Sigmoid colon (tissue), 7 donors: Measurements from ENCODE around the gene IQCE. TPM values are rescaled to one million over a fixed set of nuclear protein-coding genes. Genes with fewer than 3 reads are reported as not detected.

Experiments used
- DNase-seq: peaks from one replicate; pipeline ENCODE4 v3.0.0-alpha.2; 2019
- H3K27ac ChIP-seq, 4 donors: fragments of 200-600 bp; sonication (generic); one replicate each; pipeline ENCODE4 v1.5.1; 2016 to 2019; ENCODE audit warnings: mild to moderate bottlenecking in 1 of 4
- H3K27me3 ChIP-seq, 3 donors: fragments of 200-600 bp; sonication (generic); one replicate each; pipeline ENCODE4 v1.5.1; 2019; ENCODE audit warnings: mild to moderate bottlenecking in 1 of 3
- H3K36me3 ChIP-seq, 4 donors: fragments of 200-600 bp; sonication (generic); one replicate each; pipeline ENCODE4 v1.5.1; 2016 to 2019
- H3K4me1 ChIP-seq, 4 donors: fragments of 200-600 bp; sonication (generic); one replicate each; pipeline ENCODE4 v1.5.1; 2017 to 2019
- H3K4me3 ChIP-seq, 4 donors: fragments of 200-600 bp; sonication (generic); one replicate each; pipeline ENCODE4 v1.5.1; 2017 to 2019; ENCODE audit warnings: mild to moderate bottlenecking in 2 of 4, moderate library complexity in 1 of 4
- H3K9me3 ChIP-seq, 4 donors: fragments of 200-600 bp in 3 of 4; sonication (generic) in 3 of 4; one replicate each; pipeline versions ENCODE4 v1.5.1 to v1.6.1; 2013 to 2019
- EP300 ChIP-seq, 4 donors: sonication (generic); formaldehyde crosslinking; IDR thresholded peaks; one replicate each; pipeline ENCODE4 v1.6.1; 2017; ENCODE audit warnings: antibody characterized with exemption in 4 of 4
- POLR2A ChIP-seq, 2 donors: fragments of 450-650 bp; IDR thresholded peaks; one replicate each; pipeline ENCODE4 v1.6.1; 2016; ENCODE audit warnings: antibody characterized with exemption in 2 of 2, mild to moderate bottlenecking in 2 of 2, moderate library complexity in 2 of 2
- POLR2AphosphoS5 ChIP-seq, 4 donors: sonication (generic); formaldehyde crosslinking; IDR thresholded peaks; one replicate each; pipeline ENCODE4 v1.6.1; 2017; ENCODE audit warnings: antibody characterized with exemption in 4 of 4
- WGBS, 2 donors: extraction: QIAGEN DNeasy Blood & Tissue Kit; methylation state at CpG; one replicate each; pipeline ENCODE4 v1.1.7; 2013; 5-methylcytosine and 5-hydroxymethylcytosine counted together
- intact Hi-C: fragments of 100-400 bp; cut with DNase I; formaldehyde crosslinking; loops from one replicate; pipeline ENCODE4 v1.15.1; 2023
- polyA plus RNA-seq, 3 donors: library from polyadenylated mRNA; stranded (reverse); fragments of 200-250 nt; gene quantifications; one replicate each; pipeline ENCODE4 v1.2.3, GENCODE V29; 2013
- total RNA-seq, 4 donors: library from RNA; depleted of rRNA; stranded (reverse); fragments of >200 nt; gene quantifications; one replicate each; pipeline ENCODE4 v1.1.0, GENCODE V29; 2016
- TF ChIP-seq, protein P1 (sequence below), 4 experiments: fragments of 450-650 bp in 3 of 4; fragments of 200-600 bp in 1 of 4; IDR thresholded peaks; one replicate each; pipeline ENCODE4 v1.5.1; 2016 to 2019; ENCODE audit warnings: antibody characterized with exemption in 4 of 4, mild to moderate bottlenecking in 3 of 4, moderate library complexity in 2 of 4
- donor health status: healthy with polysubstance abuse.
- donor health status: Bipolar disorder and iron deficiency.
- donor health status: healthy.

Gene IQCE
- total and polyA plus RNA-seq, 7 donors: 6.4 to 22.4 (median 9.6) TPM

GRCh38 chr7:2654059-2654458 lies 95.3 kb downstream of the IQCE start:
- Histone ChIP-seq H3K4me1 (no peaks in the 10 kb centered on the region), H3K27ac (no peak overlapping the region), H3K27me3 (no peaks in the 10 kb centered on the region), H3K9me3 (no peaks in the 10 kb centered on the region), H3K4me3 (no peak overlapping the region), H3K36me3 (peaks cover 4 to 37% (median 18%) of the 10 kb centered on the region in 4 donors)
- no peak for TF ChIP-seq EP300 (IDR thresholded peaks at IDR 0.05)
- TF ChIP-seq, protein P1, sequence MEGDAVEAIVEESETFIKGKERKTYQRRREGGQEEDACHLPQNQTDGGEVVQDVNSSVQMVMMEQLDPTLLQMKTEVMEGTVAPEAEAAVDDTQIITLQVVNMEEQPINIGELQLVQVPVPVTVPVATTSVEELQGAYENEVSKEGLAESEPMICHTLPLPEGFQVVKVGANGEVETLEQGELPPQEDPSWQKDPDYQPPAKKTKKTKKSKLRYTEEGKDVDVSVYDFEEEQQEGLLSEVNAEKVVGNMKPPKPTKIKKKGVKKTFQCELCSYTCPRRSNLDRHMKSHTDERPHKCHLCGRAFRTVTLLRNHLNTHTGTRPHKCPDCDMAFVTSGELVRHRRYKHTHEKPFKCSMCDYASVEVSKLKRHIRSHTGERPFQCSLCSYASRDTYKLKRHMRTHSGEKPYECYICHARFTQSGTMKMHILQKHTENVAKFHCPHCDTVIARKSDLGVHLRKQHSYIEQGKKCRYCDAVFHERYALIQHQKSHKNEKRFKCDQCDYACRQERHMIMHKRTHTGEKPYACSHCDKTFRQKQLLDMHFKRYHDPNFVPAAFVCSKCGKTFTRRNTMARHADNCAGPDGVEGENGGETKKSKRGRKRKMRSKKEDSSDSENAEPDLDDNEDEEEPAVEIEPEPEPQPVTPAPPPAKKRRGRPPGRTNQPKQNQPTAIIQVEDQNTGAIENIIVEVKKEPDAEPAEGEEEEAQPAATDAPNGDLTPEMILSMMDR (IDR thresholded peaks at IDR 0.05): no peak
- TF ChIP-seq POLR2A (IDR thresholded peaks at IDR 0.05): no peak
- intact Hi-C loops: no loop called here
- 64 to 81% methylated on average over 5 of the region's 5 CpGs for WGBS, 2 donors
- DNase-seq: no peak

DNA sequence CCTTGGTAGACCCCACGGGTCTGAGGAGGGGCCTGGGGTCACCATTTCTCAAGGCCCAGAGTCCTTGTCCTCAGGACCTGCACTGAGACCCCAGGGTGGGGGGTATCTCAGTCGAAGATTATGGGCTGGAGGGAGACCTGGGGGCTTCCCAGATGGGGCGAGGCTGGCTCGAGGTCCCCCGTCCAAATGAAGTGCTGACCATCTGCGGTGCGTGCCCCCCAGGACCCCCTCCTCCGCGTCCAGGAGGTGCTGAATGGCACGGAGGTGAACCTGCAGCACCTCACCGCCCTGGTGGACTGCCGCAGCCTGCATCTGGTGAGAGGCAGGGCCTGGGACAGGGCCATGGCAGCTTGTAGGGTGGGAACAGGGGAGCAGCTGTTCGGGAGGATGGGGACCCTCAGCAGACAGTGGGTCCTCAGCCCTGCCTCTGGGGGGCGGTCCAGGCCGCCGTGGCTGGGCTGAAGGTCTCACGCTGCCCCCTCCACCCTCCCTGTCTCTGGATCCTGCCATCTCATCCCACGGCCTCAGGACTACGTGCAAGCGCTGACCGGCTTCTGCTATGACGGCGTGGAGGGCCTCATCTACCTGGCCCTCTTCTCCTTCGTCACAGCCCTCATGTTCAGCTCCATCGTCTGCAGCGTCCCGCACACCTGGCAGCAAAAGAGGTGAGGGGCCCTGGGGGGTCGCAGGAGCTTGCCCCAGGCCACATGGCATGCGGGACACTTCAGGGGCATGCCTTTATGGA lies 97.3 kb downstream of the IQCE start:
- 92 to 97% methylated on average over 29 of the region's 29 CpGs for WGBS, 2 donors
- H3K4me1 ChIP-seq: no peaks in the 10 kb centered on the region
- no peak for TF ChIP-seq POLR2AphosphoS5 (IDR thresholded peaks at IDR 0.05)
- TF ChIP-seq EP300 (IDR thresholded peaks at IDR 0.05): no peak
- TF ChIP-seq POLR2A (IDR thresholded peaks at IDR 0.05): no peak
- TF ChIP-seq, protein P1 (IDR thresholded peaks at IDR 0.05): no peak
- intact Hi-C loops: no loop called here
- no peak for DNase-seq
- no peak overlapping the region for H3K4me3 ChIP-seq
- no peaks in the 10 kb centered on the region for H3K27me3 ChIP-seq
- H3K9me3 ChIP-seq: no peaks in the 10 kb centered on the region
- peaks cover 4 to 34% (median 11%) of the 10 kb centered on the region in 4 donors for H3K36me3 ChIP-seq
- no peak overlapping the region for H3K27ac ChIP-seq

DNA sequence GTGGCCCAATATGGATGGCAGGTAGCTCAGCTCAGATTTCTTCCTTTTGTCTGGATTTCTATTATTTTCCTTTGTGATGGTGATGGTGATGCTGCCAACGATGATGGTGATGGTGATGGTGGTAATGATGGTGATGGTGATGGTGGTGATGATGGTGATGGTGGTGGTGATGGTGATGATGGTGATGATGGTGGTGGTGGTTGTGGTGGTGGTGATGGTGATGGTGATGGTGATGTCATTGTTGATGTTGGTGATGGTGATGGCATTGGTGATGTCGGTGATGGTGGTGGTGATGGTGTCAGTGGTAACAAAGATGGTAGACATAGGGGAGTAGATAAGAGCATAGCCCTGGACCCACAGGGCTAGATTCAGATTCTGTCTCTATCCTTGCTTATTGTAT lies 98.4 kb downstream of the IQCE start:
- 50 to 96% methylated on average over 2 of the region's 2 CpGs for WGBS, 2 donors
- Histone ChIP-seq H3K27ac (no peak overlapping the region), H3K27me3 (no peaks in the 10 kb centered on the region), H3K4me1 (no peaks in the 10 kb centered on the region), H3K9me3 (no peaks in the 10 kb centered on the region), H3K36me3 (peaks cover 0 to 31% (median 9%) of the 10 kb centered on the region in 4 donors), H3K4me3 (no peak overlapping the region)
- no peak for TF ChIP-seq POLR2AphosphoS5 (IDR thresholded peaks at IDR 0.05)
- TF ChIP-seq, protein P1 (IDR thresholded peaks at IDR 0.05): no peak
- TF ChIP-seq EP300 (IDR thresholded peaks at IDR 0.05): no peak
- no peak for TF ChIP-seq POLR2A (IDR thresholded peaks at IDR 0.05)
- intact Hi-C loops: no loop called here
- no peak for DNase-seq

DNA sequence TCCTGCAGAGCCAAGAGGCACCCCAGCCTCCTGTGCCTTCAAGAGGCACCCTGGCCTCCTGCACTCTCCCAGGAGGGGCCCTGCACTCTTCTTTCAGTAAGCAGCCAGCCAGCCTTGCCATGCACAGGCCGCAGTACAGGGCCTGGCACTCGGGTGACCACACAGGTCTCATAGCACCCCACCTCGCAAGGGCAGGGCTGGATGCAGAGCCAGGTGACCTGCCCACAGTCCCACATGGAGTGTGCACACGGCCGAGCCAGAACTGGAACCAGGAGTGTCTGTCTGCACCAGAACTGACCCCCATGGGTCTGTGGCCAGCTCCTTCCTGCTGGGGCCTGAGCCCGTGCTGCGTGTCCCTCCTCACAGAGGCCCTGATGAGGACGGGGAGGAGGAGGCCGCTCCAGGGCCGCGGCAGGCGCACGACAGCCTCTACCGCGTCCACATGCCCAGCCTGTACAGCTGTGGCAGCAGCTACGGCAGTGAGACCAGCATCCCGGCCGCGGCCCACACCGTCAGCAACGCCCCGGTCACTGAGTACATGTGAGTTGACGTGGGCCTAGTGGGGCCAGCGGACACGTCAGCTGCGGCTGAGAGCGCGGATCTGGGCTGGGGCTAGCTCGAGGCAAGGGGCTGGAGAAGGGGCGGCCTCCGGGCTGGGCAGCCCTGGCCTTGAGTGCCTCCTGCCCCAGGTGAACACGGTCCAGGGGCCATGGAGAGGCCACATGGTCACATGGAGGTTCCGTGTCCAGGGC lies 99.3 kb downstream of the IQCE start:
- intact Hi-C loops: no loop called here
- H3K9me3 ChIP-seq: no peaks in the 10 kb centered on the region
- no peak for DNase-seq
- H3K27ac ChIP-seq: no peak overlapping the region
- peaks cover 0 to 29% (median 9%) of the 10 kb centered on the region in 4 donors for H3K36me3 ChIP-seq
- 95% methylated on average over 33 of the region's 33 CpGs for WGBS, 2 donors
- peaks cover 0 to 4% (median 0%) of the 10 kb centered on the region in 4 donors for H3K4me1 ChIP-seq
- TF ChIP-seq EP300 (IDR thresholded peaks at IDR 0.05) (no peak), POLR2A (IDR thresholded peaks at IDR 0.05) (no peak), POLR2AphosphoS5 (IDR thresholded peaks at IDR 0.05) (no peak)
- TF ChIP-seq, protein P1 (IDR thresholded peaks at IDR 0.05): no peak
- no peak overlapping the region for H3K4me3 ChIP-seq
- H3K27me3 ChIP-seq: no peaks in the 10 kb centered on the region
